Hepatocyte (in vitro differentiated cells): ENCODE results near the gene EXOC6. TPM values are rescaled to one million over a fixed set of nuclear protein-coding genes. Genes with fewer than 3 reads are reported as not detected.

ENCODE experiments used
- DNase-seq: peaks from one replicate; pipeline ENCODE4 v3.0.0-alpha.2; 2016; ENCODE audit warnings: low spot score
- H2AFZ ChIP-seq: fragments of 200-600 bp; sonication (generic); 2 replicates; pipeline ENCODE4 v1.6.0; 2016; ENCODE audit warnings: antibody characterized with exemption, mild to moderate bottlenecking
- H3K27ac ChIP-seq: fragments of 200-600 bp; sonication (generic); 2 replicates; pipeline ENCODE4 v1.5.1; 2016; ENCODE audit warnings: mild to moderate bottlenecking
- H3K27me3 ChIP-seq: fragments of 200-600 bp; sonication (generic); 2 replicates; pipeline ENCODE4 v1.6.1; 2016
- H3K36me3 ChIP-seq: fragments of 200-600 bp; sonication (generic); replicated peaks from 2 replicates; pipeline ENCODE4 v1.5.1; 2016; ENCODE audit warnings: low read depth; ENCODE audit not compliant: insufficient read depth
- H3K4me1 ChIP-seq: fragments of 200-600 bp; sonication (generic); 2 replicates; pipeline ENCODE4 v1.5.1; 2016; ENCODE audit warnings: mild to moderate bottlenecking, moderate library complexity; ENCODE audit not compliant: insufficient read depth
- H3K4me2 ChIP-seq: fragments of 200-600 bp; sonication (generic); 2 replicates; pipeline ENCODE4 v1.6.0; 2016
- H3K4me3 ChIP-seq: fragments of 200-600 bp; sonication (generic); 2 replicates; pipeline ENCODE4 v1.5.1; 2016; ENCODE audit warnings: mild to moderate bottlenecking
- H3K79me2 ChIP-seq: fragments of 200-600 bp; sonication (generic); 2 replicates; pipeline ENCODE4 v1.6.0; 2017; ENCODE audit warnings: mild to moderate bottlenecking
- H3K9me2 ChIP-seq: fragments of 200-600 bp; sonication (generic); replicated peaks from 2 replicates; pipeline ENCODE4 v1.6.0; 2017; ENCODE audit warnings: mild to moderate bottlenecking; ENCODE audit not compliant: insufficient read depth
- H3K9me3 ChIP-seq: fragments of 200-600 bp; sonication (generic); 2 replicates; pipeline ENCODE4 v1.5.1; 2016; ENCODE audit warnings: low read depth, mild to moderate bottlenecking
- H4K20me1 ChIP-seq: fragments of 200-600 bp; sonication (generic); 2 replicates; pipeline ENCODE4 v1.6.0; 2016; ENCODE audit warnings: mild to moderate bottlenecking; ENCODE audit not compliant: insufficient read depth, poor library complexity, severe bottlenecking
- CTCF ChIP-seq: fragments of 200-600 bp; sonication (generic); IDR thresholded peaks from 2 replicates; pipeline ENCODE4 v1.5.1; 2016; ENCODE audit warnings: antibody characterized with exemption, mild to moderate bottlenecking; ENCODE audit not compliant: poor library complexity
- EZH2 ChIP-seq: fragments of 200-600 bp; sonication (generic); IDR thresholded peaks from 2 replicates; pipeline ENCODE4 v1.6.1; 2016; ENCODE audit warnings: antibody characterized with exemption, mild to moderate bottlenecking, borderline replicate concordance
- EZH2phosphoT487 ChIP-seq: fragments of 200-600 bp; sonication (generic); IDR thresholded peaks from one replicate; pipeline ENCODE4 v1.6.1; 2018; ENCODE audit warnings: antibody characterized with exemption, mild to moderate bottlenecking, low read depth, moderate library complexity; ENCODE audit not compliant: unreplicated experiment, severe bottlenecking
- WGBS: methylation state at CpG from one replicate; pipeline ENCODE4 v1.1.6; 2016; ENCODE audit warnings: low lambda C conversion rate; ENCODE audit errors: missing lambda C conversion rate; 5-methylcytosine and 5-hydroxymethylcytosine counted together
- polyA plus RNA-seq: library from polyadenylated mRNA; unstranded; fragments of >200 nt; fragmentation: Nextera tagmentation; extraction: Ambion mirVana; gene quantifications from 2 replicates; pipeline ENCODE4 v1.2.1, GENCODE V29; 2016
- total RNA-seq: library from RNA; depleted of rRNA; stranded (reverse); fragments of >200 nt; gene quantifications from 2 replicates; pipeline ENCODE4 v1.2.3, GENCODE V29; 2014

The EXOC6 gene
- total and polyA plus RNA-seq, 2 experiments from 2014 or later, result 5.8 to 11.7 TPM

- Histone ChIP-seq H3K36me3 (no peaks in the 10 kb centered on the region), H4K20me1 (no peaks in the 10 kb centered on the region), H3K4me3 (no peak overlapping the region), H3K4me1 (no peaks in the 10 kb centered on the region), H2AFZ (no peak overlapping the region), H3K9me2 (no peaks in the 10 kb centered on the region), H3K9me3 (no peaks in the 10 kb centered on the region), H3K27ac (no peak overlapping the region), H3K79me2 (no peaks in the 10 kb centered on the region), H3K27me3 (no peaks in the 10 kb centered on the region), H3K4me2 (no peak overlapping the region)
- no peak for DNase-seq
- no peak for TF ChIP-seq EZH2phosphoT487
- WGBS, result 81% methylated on average over 9 of the region's 9 CpGs
Measured at GRCh38 chr10:92801978-92802872, 46.1 kb upstream of the EXOC6 start.

GRCh38 chr10:92809840-92810239 is 38.5 kb upstream of the EXOC6 start:
- Histone ChIP-seq H3K79me2 (no peaks in the 10 kb centered on the region), H3K36me3 (no peaks in the 10 kb centered on the region), H3K27ac (no peak overlapping the region), H3K4me1 (no peaks in the 10 kb centered on the region), H3K4me2 (no peak overlapping the region), H3K9me3 (no peaks in the 10 kb centered on the region), H3K4me3 (no peak overlapping the region), H2AFZ (no peak overlapping the region), H3K9me2 (no peaks in the 10 kb centered on the region), H3K27me3 (peaks cover 12% of the 10 kb centered on the region), H4K20me1 (no peaks in the 10 kb centered on the region)
- DNase-seq, result peak; percentile 42
- 80% methylated on average over 3 of the region's 3 CpGs for WGBS
- no peak for TF ChIP-seq CTCF
- no peak for TF ChIP-seq EZH2
- no peak for TF ChIP-seq EZH2phosphoT487

GRCh38 chr10:92810934-92811532 is 37.3 kb upstream of the EXOC6 start:
- H3K9me2 ChIP-seq, result no peaks in the 10 kb centered on the region
- no peaks in the 10 kb centered on the region for H3K9me3 ChIP-seq
- no peak overlapping the region for H2AFZ ChIP-seq
- DNase-seq, result no peak
- H3K27me3 ChIP-seq, result peaks cover 16% of the 10 kb centered on the region
- H3K4me2 ChIP-seq, result no peak overlapping the region
- no peaks in the 10 kb centered on the region for H3K79me2 ChIP-seq
- TF ChIP-seq CTCF (no peak), EZH2phosphoT487 (peak; percentile 70)
- no peaks in the 10 kb centered on the region for H3K4me1 ChIP-seq
- 22% methylated on average over 4 of the region's 4 CpGs for WGBS
- no peaks in the 10 kb centered on the region for H3K36me3 ChIP-seq
- no peak overlapping the region for H3K27ac ChIP-seq
- H4K20me1 ChIP-seq, result no peaks in the 10 kb centered on the region
- no peak overlapping the region for H3K4me3 ChIP-seq

GRCh38 chr10:92811986-92812385 is 36.3 kb upstream of the EXOC6 start:
- no peak overlapping the region for H2AFZ ChIP-seq
- no peaks in the 10 kb centered on the region for H4K20me1 ChIP-seq
- H3K4me1 ChIP-seq, result no peaks in the 10 kb centered on the region
- 79% methylated on average over 1 of the region's 1 CpG for WGBS
- no peak for TF ChIP-seq CTCF
- no peak for TF ChIP-seq EZH2phosphoT487
- no peak for TF ChIP-seq EZH2
- no peaks in the 10 kb centered on the region for H3K9me2 ChIP-seq
- H3K9me3 ChIP-seq, result no peaks in the 10 kb centered on the region
- no peak overlapping the region for H3K4me3 ChIP-seq
- no peak overlapping the region for H3K4me2 ChIP-seq
- H3K27me3 ChIP-seq, result peaks cover 23% of the 10 kb centered on the region
- no peaks in the 10 kb centered on the region for H3K79me2 ChIP-seq
- DNase-seq, result no peak
- H3K27ac ChIP-seq, result no peak overlapping the region
- no peaks in the 10 kb centered on the region for H3K36me3 ChIP-seq
